NT2/D1 (cell line): ENCODE measurements around the gene ANO5.

Source experiments
- SUZ12 ChIP-seq: IDR thresholded peaks from 2 replicates; pipeline ENCODE4 v1.6.1; 2011; ENCODE audit not compliant: insufficient read length, insufficient read depth; ENCODE audit errors: extremely low read depth
- YY1 ChIP-seq: IDR thresholded peaks from 2 replicates; pipeline ENCODE4 v1.6.1; 2011; ENCODE audit not compliant: insufficient read length, insufficient read depth
- ZNF274 ChIP-seq: IDR thresholded peaks from 2 replicates; pipeline ENCODE4 v1.6.1; 2011; ENCODE audit warnings: mild to moderate bottlenecking, low read depth, low read length

GRCh38 chr11:22151649-22152197 is 41.2 kb upstream of the ANO5 start:
- TF ChIP-seq SUZ12 (no peak), YY1 (no peak), ZNF274 (no peak)
